IPS-18c (cell line): ENCODE results near the gene CATSPER2.
"Not testable (repeated sequence)": the region's sequence is repeated elsewhere in the genome, so short reads cannot be mapped to it uniquely, and the experiment has no call there.

Source experiments
- H3K4me3 ChIP-seq: 2 replicates; pipeline ENCODE4 v1.7.0; 2013; ENCODE audit warnings: low read depth, mild to moderate bottlenecking, low read length, moderate library complexity; ENCODE audit not compliant: insufficient read depth
- H3K9me3 ChIP-seq: one replicate; pipeline ENCODE4 v1.6.1; 2013; ENCODE audit warnings: mild to moderate bottlenecking, low read length, moderate library complexity; ENCODE audit not compliant: control insufficient read depth, insufficient read depth

CATSPER2 gene

DNA sequence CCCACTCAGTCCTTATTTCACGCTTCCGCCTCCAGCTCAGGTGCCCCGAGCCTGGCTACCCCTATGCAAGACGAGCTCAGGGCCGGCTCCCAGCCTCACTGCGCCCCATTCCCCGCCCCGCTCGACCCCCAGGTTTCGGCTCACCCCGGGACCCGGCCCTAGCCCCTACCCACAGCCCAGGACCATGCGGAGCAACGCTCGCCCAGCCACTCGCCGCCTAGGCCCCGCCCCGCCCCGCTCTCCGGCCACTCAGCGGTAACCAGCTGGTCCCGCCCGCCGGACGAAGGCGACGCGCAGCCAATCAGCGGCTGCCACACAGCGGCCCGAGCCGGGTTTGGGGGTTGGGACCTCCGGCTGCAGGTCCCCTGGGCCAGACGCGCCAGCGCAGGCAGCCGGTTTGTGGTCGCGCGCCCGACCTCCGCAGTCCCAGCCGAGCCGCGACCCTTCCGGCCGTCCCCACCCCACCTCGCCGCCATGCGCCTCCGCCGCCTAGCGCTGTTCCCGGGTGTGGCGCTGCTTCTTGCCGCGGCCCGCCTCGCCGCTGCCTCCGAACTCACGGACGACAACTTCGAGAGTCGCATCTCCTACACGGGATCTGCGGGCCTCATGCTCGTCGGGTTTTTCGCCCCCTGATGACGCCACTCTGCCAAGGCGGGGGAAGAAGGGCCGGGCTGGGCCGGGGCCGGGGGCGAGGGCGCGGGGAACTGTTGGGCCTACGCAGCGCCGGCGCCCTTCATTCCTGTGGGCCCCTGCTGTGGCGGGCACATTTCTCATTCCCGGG is at the start of gene CATSPER2:
Gene CATSPER2, minus strand, starts transcription at position 196 of the 781 bp plus-strand sequence. CDS start 783 bp downstream, outside the sequence.
- Histone ChIP-seq H3K9me3 (peaks cover 4% of the 10 kb centered on the region), H3K4me3 (no peak within 1 kb of the TSS)

DNA sequence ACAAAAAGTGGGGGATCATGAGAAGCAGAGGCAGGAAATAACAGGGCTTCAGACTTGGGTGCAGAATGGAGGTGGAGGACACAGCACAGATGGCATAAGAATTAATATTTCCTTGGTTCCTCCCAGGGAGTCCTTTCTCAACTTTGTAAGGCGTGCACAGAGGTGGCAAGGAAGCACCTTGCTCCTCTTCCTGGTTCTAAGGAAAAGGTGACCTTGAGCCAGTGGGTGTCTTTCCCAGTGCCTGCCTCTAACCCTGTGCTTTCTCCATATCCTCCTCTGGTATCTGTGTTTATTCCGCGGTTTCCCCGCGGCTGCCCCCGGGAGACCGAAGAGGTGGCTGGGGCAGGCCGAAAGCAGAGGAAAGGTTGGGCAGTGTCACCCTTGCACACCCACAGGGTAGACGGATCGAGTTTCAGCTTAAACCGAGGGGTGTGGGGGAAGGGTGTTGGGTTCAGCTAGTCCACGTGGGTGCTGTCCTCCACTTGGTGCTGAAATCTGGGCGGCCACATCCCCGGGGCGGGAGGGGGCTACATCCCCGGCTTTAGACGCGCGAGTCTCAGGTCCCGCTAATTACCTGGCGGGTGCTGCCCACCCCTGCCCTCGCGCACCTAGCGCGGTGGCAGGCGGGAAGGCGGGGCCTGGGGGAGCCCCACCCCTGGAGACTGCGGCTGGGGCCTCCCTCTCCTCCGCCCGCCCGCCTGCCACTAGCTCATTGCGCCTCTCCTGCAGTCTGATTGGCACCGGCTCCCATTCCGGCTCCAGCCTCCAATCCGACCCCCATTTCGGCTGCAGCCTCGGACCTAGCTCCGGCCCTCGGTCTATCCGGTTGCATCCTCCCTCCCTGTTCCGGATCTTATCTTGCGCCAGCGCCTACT is 44.7 kb upstream of the CATSPER2 start, which contains the start of gene CKMT1A:
Gene CKMT1A, plus strand, starts transcription at position 712 of the 875 bp plus-strand sequence. CDS start 192 bp downstream, outside the sequence.
- not testable (repeated sequence) for H3K4me3 ChIP-seq, H3K9me3 ChIP-seq

DNA sequence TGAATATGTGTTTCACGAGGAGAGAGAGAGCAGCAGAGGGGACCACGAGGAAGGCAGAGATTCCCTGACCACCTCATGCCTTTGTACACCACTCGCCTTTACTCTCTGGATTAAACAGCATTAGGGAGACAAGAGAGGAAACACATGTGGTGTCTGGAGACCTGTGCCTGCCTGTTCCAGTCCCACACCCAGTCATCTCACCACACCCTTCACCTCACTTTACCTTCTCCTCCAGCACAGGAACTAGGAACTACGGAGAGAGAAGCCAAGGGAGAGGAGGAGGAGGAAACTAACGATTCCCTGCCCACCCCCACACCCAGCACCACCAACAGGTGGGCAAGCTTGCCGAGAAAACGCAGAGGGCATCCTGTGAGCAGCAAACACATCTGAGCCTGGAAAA is 44.0 kb upstream of the CATSPER2 start:
- not testable (repeated sequence) for H3K9me3 ChIP-seq, H3K4me3 ChIP-seq

DNA sequence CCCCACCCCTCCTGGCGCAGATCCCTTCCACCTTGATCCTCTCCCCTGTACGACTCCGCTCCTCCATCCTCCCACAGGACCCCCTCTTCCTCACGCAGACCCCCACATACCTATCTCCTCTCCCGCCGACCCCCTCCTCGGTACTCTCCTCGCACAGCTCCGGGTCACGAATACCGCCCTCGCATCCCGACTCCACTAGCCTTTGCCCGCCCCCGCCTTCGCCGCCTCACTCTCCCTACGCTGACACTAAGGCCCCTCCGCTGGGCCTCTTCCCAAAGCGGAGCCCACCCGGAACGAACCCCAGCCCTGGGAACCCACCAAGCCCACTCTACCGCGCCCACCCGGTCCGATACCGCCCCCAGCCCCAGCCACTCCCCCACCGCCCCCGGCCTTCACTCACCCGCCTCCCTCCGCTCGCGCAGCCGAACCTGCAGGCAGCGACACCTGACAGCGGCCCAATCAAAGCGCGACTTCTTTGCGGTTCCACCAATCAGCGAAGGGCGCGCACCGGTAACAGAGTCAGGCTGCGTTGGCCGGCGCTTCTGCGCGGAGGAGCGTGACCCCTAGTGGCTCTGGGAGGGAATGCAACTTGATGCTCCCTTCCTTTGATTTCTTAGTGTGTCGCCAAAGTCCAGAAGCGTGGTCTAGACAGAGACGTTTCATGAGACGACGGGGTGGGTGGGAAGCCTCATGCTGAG is 41.1 kb upstream of the CATSPER2 start:
- not testable (repeated sequence) for H3K4me3 ChIP-seq, H3K9me3 ChIP-seq

DNA sequence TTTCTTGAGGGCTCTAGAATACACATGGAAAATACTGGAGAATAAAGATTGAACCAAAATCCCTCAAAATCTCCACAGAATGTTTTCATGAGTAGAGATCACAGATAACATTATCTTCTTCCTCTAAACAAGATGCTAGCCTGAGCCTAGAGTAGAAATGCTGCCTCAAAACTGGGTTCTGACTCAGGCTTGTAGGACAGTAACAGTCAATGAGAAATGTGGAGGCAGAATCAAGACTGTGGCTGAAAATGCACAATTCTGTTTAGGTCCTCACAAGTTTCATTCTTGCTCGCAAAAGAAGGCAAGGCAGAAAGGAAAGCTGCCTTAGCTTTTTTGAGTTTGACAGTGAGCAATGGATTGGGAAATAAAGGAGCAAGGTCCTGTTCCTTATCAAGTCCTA is 25.5 kb upstream of the CATSPER2 start:
- not testable (repeated sequence) for H3K9me3 ChIP-seq, H3K4me3 ChIP-seq

DNA sequence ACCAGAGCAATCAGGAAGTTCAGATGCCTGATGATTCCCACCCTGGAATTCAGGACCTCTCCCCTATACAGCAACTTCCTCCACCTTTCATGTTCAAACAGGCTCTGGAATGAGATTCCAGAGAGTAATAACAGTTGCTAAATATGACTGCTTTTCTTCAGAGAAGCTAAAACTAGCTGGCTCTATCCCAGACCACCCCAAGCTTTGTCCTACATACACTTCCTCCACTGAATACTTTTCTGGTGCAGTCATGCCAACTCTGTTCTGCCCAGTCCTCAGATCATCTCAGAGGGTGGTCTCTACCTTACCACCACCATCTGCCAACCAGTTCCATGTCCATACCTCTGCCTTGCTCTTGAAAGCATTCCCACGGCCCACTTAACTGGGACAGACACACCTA is 17.5 kb upstream of the CATSPER2 start:
- not testable (repeated sequence) for H3K9me3 ChIP-seq, H3K4me3 ChIP-seq

DNA sequence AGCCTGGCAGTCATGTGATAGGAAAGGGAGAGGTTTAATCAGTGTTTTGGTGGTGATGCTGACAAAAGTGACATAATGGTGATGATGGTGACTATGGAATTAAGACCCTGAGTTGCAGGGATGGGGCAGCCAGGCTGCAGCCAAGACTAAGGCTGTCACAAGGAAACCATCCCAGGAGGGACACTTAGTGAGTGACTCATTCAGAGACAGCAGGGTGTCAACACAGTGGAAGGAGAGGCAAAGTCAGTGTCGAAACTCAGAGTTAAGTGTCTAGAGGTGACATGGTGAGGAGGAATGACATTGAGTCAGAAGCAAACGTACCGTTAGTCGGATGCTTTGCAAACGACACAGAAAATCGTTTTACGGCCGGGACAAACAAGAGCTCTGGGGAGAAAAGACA is 14.7 kb upstream of the CATSPER2 start:
- H3K9me3 ChIP-seq, H3K4me3 ChIP-seq: not testable (repeated sequence)

DNA sequence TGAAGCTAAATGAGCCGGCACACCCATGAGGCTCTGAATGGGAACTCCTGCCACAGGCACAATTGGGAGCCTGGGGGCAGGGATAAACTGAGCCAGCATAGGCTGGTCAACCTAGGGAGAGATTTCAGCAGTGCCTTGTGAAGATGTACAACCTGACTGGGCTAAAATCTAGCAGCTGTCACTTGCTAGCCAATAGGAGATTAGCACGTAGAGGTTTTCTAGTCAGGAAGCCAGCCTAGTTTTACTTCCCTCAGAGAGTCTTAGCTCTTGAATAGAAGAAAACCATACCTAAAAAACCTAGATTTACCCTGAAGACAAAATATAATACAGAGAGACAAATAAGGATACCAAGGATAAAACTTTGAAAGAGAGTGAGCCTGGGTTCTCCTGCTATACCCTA is 13.6 kb upstream of the CATSPER2 start:
- not testable (repeated sequence) for H3K4me3 ChIP-seq, H3K9me3 ChIP-seq

DNA sequence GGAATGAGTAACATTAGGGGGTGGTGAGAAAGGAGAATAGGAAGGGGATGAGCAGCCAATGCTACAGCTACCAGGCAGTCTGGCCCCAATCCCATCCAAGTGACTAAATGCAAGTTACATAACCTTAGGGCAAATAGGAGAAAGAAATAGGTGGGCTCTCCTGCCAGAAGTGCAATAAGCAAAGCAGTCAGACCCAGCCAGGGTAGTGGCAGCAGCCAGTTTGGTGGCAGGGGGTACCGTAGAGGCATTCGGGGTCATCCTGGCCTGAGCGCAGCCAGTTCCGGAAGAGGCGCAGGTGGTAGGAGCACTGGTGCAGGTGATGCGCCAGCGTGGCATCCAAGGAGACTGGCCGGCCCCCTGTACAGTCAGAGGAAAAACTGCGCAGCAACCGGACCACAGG is 11.1 kb upstream of the CATSPER2 start:
- not testable (repeated sequence) for H3K9me3 ChIP-seq, H3K4me3 ChIP-seq

DNA sequence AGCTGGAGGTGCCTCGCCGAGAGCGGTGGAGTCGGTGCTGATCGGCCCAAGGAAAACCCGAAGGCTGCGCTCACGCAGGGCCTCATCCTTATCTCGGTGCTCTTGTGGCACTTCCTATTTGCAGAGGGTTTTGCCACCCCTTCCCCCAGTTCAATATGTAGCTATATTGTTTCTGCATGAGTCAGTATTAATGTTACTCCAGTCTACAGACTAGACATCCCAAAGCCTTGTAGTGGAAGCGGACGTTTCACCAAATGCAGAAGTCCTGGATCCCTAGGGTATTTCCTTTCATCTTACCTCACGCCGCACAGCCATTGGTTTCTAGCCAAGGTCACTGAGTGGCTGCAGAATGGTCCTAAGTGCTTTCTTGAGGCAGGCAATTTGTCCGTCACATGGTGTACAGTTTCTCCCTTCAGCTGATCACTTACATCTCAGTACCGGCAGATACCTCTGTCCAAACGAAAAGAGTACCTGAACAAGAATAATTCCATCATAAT is 834 bp upstream of the CATSPER2 start:
- H3K4me3 ChIP-seq, H3K9me3 ChIP-seq: not testable (repeated sequence)

DNA sequence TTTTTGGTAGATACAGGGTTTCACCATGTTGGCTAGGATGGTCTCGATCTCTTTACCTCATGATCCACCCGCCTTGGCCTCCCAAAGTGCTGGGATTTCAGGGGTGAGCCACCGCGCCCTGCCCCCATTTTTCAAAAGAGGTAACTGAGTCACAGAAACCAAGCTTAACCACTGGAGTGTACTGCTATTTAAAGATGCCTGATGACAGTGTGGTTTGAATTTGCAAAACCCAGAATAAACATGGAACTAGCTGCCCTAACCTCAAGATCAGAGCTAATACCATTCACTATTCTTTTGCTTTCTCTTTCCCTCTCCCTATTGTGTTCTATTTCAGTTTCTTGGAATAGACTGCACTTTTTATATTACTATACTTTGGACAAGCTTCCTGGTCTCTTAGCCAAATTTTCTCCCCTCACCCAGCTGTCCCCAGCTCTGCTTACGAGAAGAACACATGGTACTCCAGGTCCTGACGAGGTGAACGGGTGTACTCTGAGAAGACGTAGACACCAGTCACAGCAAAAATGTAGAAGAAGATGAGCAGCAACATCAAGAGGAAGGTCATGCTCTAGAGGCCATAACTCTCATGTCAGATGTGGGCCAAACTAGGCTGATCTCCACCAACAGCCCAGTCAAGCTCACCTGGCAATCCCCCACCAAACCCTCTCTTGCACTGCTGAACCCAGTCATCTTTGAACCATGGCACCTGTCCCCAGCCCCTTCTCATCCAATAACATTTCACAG is 10.0 kb downstream of the CATSPER2 start:
- H3K4me3 ChIP-seq, result not testable (repeated sequence)

DNA sequence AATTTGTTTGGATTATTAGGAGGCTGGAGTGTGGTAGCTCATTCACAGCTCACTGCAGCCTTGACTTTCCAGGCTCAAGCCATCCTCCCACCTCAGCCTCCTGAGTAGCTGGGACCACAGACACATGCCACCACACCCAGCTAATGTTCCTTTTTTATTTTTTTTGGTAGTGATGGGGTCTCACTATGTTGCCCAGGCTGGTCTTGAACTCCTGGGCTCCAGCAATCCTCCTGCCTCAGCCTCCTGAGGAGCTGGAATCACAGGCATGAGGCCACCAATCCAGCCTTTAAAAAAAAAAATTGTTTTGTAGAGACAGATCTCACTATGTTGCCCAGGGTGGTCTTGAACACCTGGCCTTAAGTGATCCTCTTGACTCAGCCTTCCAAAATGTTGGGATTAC is 21.7 kb downstream of the CATSPER2 start:
- not testable (repeated sequence) for H3K9me3 ChIP-seq, H3K4me3 ChIP-seq

More for the DNA sequence above, 10.0 kb downstream of the CATSPER2 start:
- H3K9me3 ChIP-seq, result not testable (repeated sequence)

DNA sequence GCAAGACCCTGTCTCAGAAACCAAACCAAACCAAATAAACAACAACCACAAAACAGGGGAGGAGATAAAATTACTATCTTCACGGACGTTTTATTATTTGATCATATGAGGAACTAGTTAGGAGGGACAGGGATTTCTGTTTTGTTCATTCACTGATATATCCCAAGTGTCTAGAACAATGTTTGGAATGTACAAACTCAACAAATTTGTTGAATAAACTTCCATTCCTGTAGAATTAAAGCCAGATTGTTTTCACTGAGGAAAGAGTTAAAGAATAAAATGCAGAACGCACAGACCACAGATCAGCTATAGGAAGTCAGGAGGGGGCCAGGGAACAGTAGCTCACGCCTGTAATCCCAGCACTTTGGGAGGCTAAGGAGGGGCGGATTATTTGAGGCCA is 23.5 kb downstream of the CATSPER2 start:
- H3K9me3 ChIP-seq, result no peaks in the 10 kb centered on the region
- H3K4me3 ChIP-seq, result no peak overlapping the region

DNA sequence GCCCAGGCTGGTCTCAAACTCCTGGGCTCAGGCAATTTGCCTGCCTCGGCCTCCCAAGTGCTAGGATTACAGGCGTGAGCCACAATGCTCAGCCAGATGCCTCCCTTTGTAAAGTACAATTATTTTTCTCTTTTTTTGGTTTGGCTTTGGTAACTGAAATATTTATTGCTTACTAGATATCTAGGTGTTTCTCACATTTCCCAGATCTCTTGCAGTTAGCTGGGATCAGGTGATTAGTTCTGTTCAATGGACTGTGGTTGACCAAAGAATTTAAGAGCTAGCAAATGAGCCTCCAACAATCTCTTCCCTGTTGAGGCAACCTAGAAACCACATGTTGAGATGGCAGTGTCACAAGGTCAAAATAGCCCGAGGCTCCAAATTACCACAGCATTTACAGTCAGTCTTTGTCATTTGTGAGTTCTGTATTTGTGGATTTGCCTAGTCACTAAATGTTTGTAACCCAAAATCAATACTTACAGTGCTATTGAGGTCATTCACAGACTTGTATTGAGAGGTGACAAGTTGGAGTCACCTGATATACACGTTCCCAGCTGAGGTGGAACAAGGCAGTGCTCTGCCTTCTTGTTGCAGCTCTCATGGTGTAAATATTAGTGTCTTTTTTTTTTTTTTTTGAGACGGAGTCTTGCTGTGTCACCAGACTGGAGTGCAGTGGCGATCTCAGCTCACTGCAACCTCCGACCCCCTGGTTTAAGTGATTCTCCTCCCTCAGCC is 26.4 kb downstream of the CATSPER2 start:
- not testable (repeated sequence) for H3K9me3 ChIP-seq

DNA sequence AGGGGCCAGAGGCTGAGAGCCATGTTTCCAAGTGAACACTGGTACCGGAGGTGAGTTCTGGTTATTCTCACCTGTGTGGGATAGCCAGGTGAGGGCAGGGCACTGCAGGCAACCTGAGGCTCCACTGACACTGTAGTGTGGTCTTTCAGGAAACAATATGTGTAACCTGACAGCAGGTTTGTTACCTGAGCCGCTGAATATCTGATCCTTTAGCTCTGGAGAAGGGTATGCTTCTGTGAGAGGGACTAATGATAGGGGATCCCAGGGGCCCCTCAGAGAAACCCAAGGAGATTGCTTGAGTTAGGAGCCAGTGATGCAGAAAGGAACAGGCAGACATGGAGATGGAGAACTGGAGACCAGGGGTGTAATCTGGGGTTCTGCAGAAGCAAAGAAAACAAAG is 29.9 kb downstream of the CATSPER2 start, which contains the start of gene STRC:
Gene STRC, minus strand, starts transcription at position 101 of the 400 bp plus-strand sequence. Its CDS starts 78 bp downstream, at position 23.
- not testable (repeated sequence) for H3K4me3 ChIP-seq, H3K9me3 ChIP-seq

More for the DNA sequence above, 26.4 kb downstream of the CATSPER2 start:
- not testable (repeated sequence) for H3K4me3 ChIP-seq

DNA sequence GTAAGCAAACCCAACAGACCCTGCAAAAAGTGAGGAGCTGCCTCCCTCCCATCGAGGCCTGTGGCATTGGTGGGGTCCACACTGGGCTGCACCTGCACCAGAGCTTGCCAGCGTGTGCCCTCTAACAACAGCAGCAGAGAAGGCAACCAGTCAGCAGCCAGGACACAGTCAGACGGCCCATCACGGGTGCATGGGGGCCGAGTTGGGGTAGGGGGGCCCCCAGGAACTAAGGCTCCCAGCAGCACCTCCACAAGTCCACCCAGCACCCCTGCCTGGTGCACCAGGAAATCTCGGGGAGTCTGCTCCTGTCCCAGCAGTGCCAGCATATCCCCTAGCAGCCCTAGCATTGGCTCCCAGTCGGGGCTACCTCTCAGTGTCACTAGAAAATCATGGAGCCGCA is 30.9 kb downstream of the CATSPER2 start:
- H3K9me3 ChIP-seq, H3K4me3 ChIP-seq: not testable (repeated sequence)
